HCT116 (cell line): ENCODE results near the gene PRR3. TPM values are rescaled to one million over a fixed set of nuclear protein-coding genes. Genes with fewer than 3 reads are reported as not detected.
"Not testable (repeated sequence)": the region's sequence is repeated elsewhere in the genome, so short reads cannot be mapped to it uniquely, and the experiment has no call there.

Source experiments
- ATAC-seq: fragments of 200-7000 bp; cut with Tn5 transposase; 2 replicates; pipeline ENCODE4 v1.9.1; 2020; ENCODE audit warnings: mild to moderate bottlenecking, moderate library complexity
- BruUV-seq: library from RNA; stranded (reverse); fragments of 400-500 nt; replicated peaks from 2 replicates; lab custom pipeline; 2021; lab: Mats Ljungman, UMichigan
- CTCF ChIA-PET: fragments of 300-600 bp; sonication (Branson Sonifier 250); formaldehyde crosslinking; loops from one replicate; lab custom pipeline; 2021; ENCODE audit warnings: antibody characterized with exemption; lab: Charles Lee
- POLR2A ChIA-PET: fragments of 300-600, 350-600 bp; sonication (Branson Sonifier 250); formaldehyde crosslinking; loops from one replicate; lab custom pipeline; 2021; ENCODE audit warnings: antibody characterized with exemption; lab: Charles Lee
- RAD21 ChIA-PET, 2 experiments: fragments of 300-600 bp; sonication (Branson Sonifier 250); formaldehyde crosslinking; loops; one replicate each; lab custom pipeline; 2023; ENCODE audit warnings: low total read pairs in 2 of 2; ENCODE audit not compliant: uncharacterized antibody in 2 of 2, unreplicated experiment in 2 of 2, low non-redundant PET in 1 of 2; lab: Charles Lee
- DNase-seq: peaks from one replicate; pipeline ENCODE4 v3.0.0-alpha.2; 2010; ENCODE audit warnings: low read depth, low spot score
- H2AFZ ChIP-seq: fragments of 200-600 bp; shearing (Covaris generic), sonication (generic); 2 replicates; pipeline ENCODE4 v1.6.1; 2017; ENCODE audit warnings: low read depth, mixed run types, mixed read lengths, antibody characterized with exemption, low read length; ENCODE audit not compliant: poor library complexity, severe bottlenecking
- H3K27ac ChIP-seq: 2 replicates; pipeline ENCODE4 v1.5.1; 2012; ENCODE audit warnings: low read depth, low read length
- H3K27me3 ChIP-seq: fragments of 200-600 bp; sonication (generic); 2 replicates; pipeline ENCODE4 v1.6.1; 2016; ENCODE audit warnings: mixed run types, low read length, mixed read lengths; ENCODE audit not compliant: insufficient read depth
- H3K36me3 ChIP-seq, 2 experiments: fragments of 200-500 bp in 1 of 2; fragments of 200-600 bp in 1 of 2; sonication (Bioruptor generic) in 1 of 2; sonication (generic) in 1 of 2; 2 replicates each; pipeline versions ENCODE4 v1.5.1 to v1.6.1; 2014 to 2016; ENCODE audit warnings: low read length in 2 of 2, inconsistent platforms in 1 of 2, mixed read lengths in 1 of 2, mixed run types in 1 of 2; ENCODE audit not compliant: insufficient read depth in 2 of 2, control insufficient read depth in 1 of 2
- H3K4me1 ChIP-seq, 2 experiments: fragments of 200-600 bp in 1 of 2; sonication (generic) in 1 of 2; 2 replicates each; pipeline versions ENCODE4 v1.5.1 to v1.6.1; 2012 to 2017; ENCODE audit warnings: low read length in 2 of 2, inconsistent platforms in 1 of 2, mild to moderate bottlenecking in 1 of 2, mixed read lengths in 1 of 2, mixed run types in 1 of 2, moderate library complexity in 1 of 2; ENCODE audit not compliant: insufficient read depth in 2 of 2, control insufficient read depth in 1 of 2
- H3K4me2 ChIP-seq: fragments of 200-600 bp; sonication (generic); 2 replicates; pipeline ENCODE4 v1.6.1; 2017; ENCODE audit warnings: mixed run types, low read length, mixed read lengths
- H3K4me3 ChIP-seq, 2 experiments: fragments of 200-600 bp in 1 of 2; sonication (generic) in 1 of 2; replicated peaks in 1 of 2; 2 replicates each; pipeline ENCODE4 v1.5.1; 2011 to 2016; ENCODE audit warnings: low read length in 2 of 2, control low read depth in 1 of 2, low read depth in 1 of 2, mild to moderate bottlenecking in 1 of 2, mixed read lengths in 1 of 2, mixed run types in 1 of 2
- H3K79me2 ChIP-seq: fragments of 200-600 bp; sonication (generic); 2 replicates; pipeline ENCODE4 v1.6.1; 2017; ENCODE audit warnings: mild to moderate bottlenecking, mixed run types, low read length, moderate library complexity, mixed read lengths; ENCODE audit not compliant: insufficient read depth
- H3K9ac ChIP-seq: fragments of 200-600 bp; sonication (generic); 2 replicates; pipeline ENCODE4 v1.6.1; 2016; ENCODE audit warnings: low read length, mixed read lengths
- H3K9me2 ChIP-seq: fragments of 200-600 bp; sonication (generic), shearing (Covaris generic); 2 replicates; pipeline ENCODE4 v1.6.1; 2017; ENCODE audit warnings: mixed run types, mild to moderate bottlenecking, moderate library complexity; ENCODE audit not compliant: insufficient read depth
- H3K9me3 ChIP-seq, 2 experiments: fragments of 200-500 bp in 1 of 2; fragments of 200-600 bp in 1 of 2; sonication (Bioruptor generic) in 1 of 2; sonication (generic) in 1 of 2; 2 replicates each; pipeline ENCODE4 v1.6.1; 2014 to 2017; ENCODE audit warnings: low read length in 2 of 2, mixed read lengths in 2 of 2, inconsistent platforms in 1 of 2, low read depth in 1 of 2, mild to moderate bottlenecking in 1 of 2, mixed run types in 1 of 2, moderate library complexity in 1 of 2; ENCODE audit not compliant: control insufficient read depth in 1 of 2, insufficient read depth in 1 of 2
- H4K20me1 ChIP-seq: fragments of 200-600 bp; sonication (generic), shearing (Covaris generic); 2 replicates; pipeline ENCODE4 v1.6.1; 2017; ENCODE audit warnings: mixed run types, mild to moderate bottlenecking, moderate library complexity; ENCODE audit not compliant: insufficient read depth
- CEBPB ChIP-seq: IDR thresholded peaks from 2 replicates; pipeline ENCODE4 v1.6.1; 2012; ENCODE audit warnings: low read depth
- JUND ChIP-seq: IDR thresholded peaks from 2 replicates; pipeline ENCODE4 v1.6.1; 2012
- ZBTB33 ChIP-seq: IDR thresholded peaks from 2 replicates; pipeline ENCODE4 v1.6.1; 2011; ENCODE audit warnings: mild to moderate bottlenecking, low read length, moderate library complexity; ENCODE audit not compliant: insufficient replicate concordance; ENCODE audit errors: extremely low read depth
- intact Hi-C: fragments of 100-400 bp; cut with micrococcal nuclease; formaldehyde crosslinking; loops from 2 replicates; pipeline ENCODE4 v1.10.0; 2022
- total RNA-seq: library from RNA; stranded (reverse); gene quantifications from one replicate; pipeline ENCODE4 v1.2.1, GENCODE V29; 2021; ENCODE audit not compliant: unreplicated experiment

Gene PRR3
- total RNA-seq, 1 experiment from 2014 or later, result 16.7 TPM

GRCh38 chr6:30520522-30520921 lies 36.6 kb upstream of the PRR3 start:
- Histone ChIP-seq H3K36me3 (no peaks in the 10 kb centered on the region), H3K9ac (no peak overlapping the region), H3K9me3 (no peaks in the 10 kb centered on the region), H3K4me2 (no peak overlapping the region), H3K9me2 (no peaks in the 10 kb centered on the region), H3K4me1 (peaks cover 11 to 25% of the 10 kb centered on the region in 2 experiments; a peak in 3 of 4 replicates), H2AFZ (no peak overlapping the region), H3K27ac (no peak overlapping the region), H3K79me2 (no peaks in the 10 kb centered on the region), H4K20me1 (no peaks in the 10 kb centered on the region), H3K27me3 (no peaks in the 10 kb centered on the region), H3K4me3 (no peak overlapping the region)
- DNase-seq (no peak), ATAC-seq (no peak)
- RAD21 ChIA-PET, result no interaction called here
- intact Hi-C loops, result no loop called here
- POLR2A ChIA-PET, result no interaction called here
- BruUV-seq, result no TSS peak
- CTCF ChIA-PET, result interaction anchor here (1.1 kb wide), 1 partner anchor 21 kb away, joined by 3 read pairs; no protein-coding TSS in a partner anchor
- TF ChIP-seq CEBPB (no peak), JUND (no peak), ZBTB33 (no peak)

GRCh38 chr6:30521082-30521481 lies 36.0 kb upstream of the PRR3 start:
- BruUV-seq, H3K4me2 ChIP-seq: not testable (repeated sequence)

GRCh38 chr6:30521952-30522351 lies 35.1 kb upstream of the PRR3 start:
- H3K9me2 ChIP-seq, H3K27ac ChIP-seq, ATAC-seq, DNase-seq, POLR2A ChIA-PET, H3K9ac ChIP-seq, H3K36me3 ChIP-seq, H4K20me1 ChIP-seq, BruUV-seq, H3K4me3 ChIP-seq, RAD21 ChIA-PET, CTCF ChIA-PET, H2AFZ ChIP-seq, intact Hi-C loops, H3K27me3 ChIP-seq, H3K4me2 ChIP-seq, H3K9me3 ChIP-seq, H3K79me2 ChIP-seq: not testable (repeated sequence)
- peaks cover 0 to 15% of the 10 kb centered on the region in 2 experiments; a peak in 3 of 4 replicates for H3K4me1 ChIP-seq

More at GRCh38 chr6:30521082-30521481, 36.0 kb upstream of the PRR3 start:
- DNase-seq, H3K9me2 ChIP-seq, H3K9ac ChIP-seq, H3K27ac ChIP-seq, H3K9me3 ChIP-seq, H2AFZ ChIP-seq, H4K20me1 ChIP-seq, H3K4me3 ChIP-seq, H3K27me3 ChIP-seq, intact Hi-C loops, POLR2A ChIA-PET, H3K36me3 ChIP-seq, H3K79me2 ChIP-seq, RAD21 ChIA-PET, ATAC-seq: not testable (repeated sequence)
- H3K4me1 ChIP-seq, result peaks cover 7 to 21% of the 10 kb centered on the region in 2 experiments; a peak in 3 of 4 replicates
- CTCF ChIA-PET, result interaction anchor here (1.1 kb wide), 1 partner anchor 21 kb away, joined by 3 read pairs; no protein-coding TSS in a partner anchor

GRCh38 chr6:30526444-30526843 lies 30.7 kb upstream of the PRR3 start:
- H3K9me3 ChIP-seq, H3K27ac ChIP-seq, DNase-seq, H3K79me2 ChIP-seq, RAD21 ChIA-PET, BruUV-seq, H2AFZ ChIP-seq, intact Hi-C loops, H3K27me3 ChIP-seq, H3K36me3 ChIP-seq, ATAC-seq, POLR2A ChIA-PET, H3K9me2 ChIP-seq, CTCF ChIA-PET, H3K4me3 ChIP-seq, H4K20me1 ChIP-seq, H3K4me2 ChIP-seq, H3K9ac ChIP-seq: not testable (repeated sequence)
- peaks cover 7 to 11% of the 10 kb centered on the region in 2 experiments; a peak in 3 of 4 replicates for H3K4me1 ChIP-seq
